SK-N-SH (cell line): ENCODE measurements around the gene SH3BP5L.

Experiments
- FOXJ3 ChIP-seq: sonication (generic); formaldehyde crosslinking; IDR thresholded peaks from 2 replicates; pipeline ENCODE4 v1.5.1; 2020; ENCODE audit warnings: mild to moderate bottlenecking, missing genetic modification reagents
- FOXM1 ChIP-seq: IDR thresholded peaks from 2 replicates; pipeline ENCODE4 v1.4.0; 2012; ENCODE audit warnings: low read depth, mild to moderate bottlenecking
- GABPA ChIP-seq: IDR thresholded peaks from 2 replicates; pipeline ENCODE4 v1.4.0; 2012; ENCODE audit warnings: low read depth, mild to moderate bottlenecking
- MEF2A ChIP-seq: IDR thresholded peaks from 2 replicates; pipeline ENCODE4 v1.4.0; 2012; ENCODE audit warnings: low read depth, borderline replicate concordance
- MXI1 ChIP-seq: IDR thresholded peaks from 2 replicates; pipeline ENCODE4 v1.6.1; 2012; ENCODE audit warnings: mild to moderate bottlenecking, low read depth, low read length, improper control_type of control experiment
- POLR2AphosphoS5 ChIP-seq: IDR thresholded peaks from 2 replicates; pipeline ENCODE4 v1.6.1; 2012; ENCODE audit warnings: low read depth, low read length
- RCOR1 ChIP-seq: fragments of 150-350 bp; IDR thresholded peaks from 2 replicates; pipeline ENCODE4 v1.6.1; 2017; ENCODE audit warnings: antibody characterized with exemption, low read length
- RFX5 ChIP-seq: IDR thresholded peaks from 2 replicates; pipeline ENCODE4 v1.6.1; 2012; ENCODE audit warnings: mild to moderate bottlenecking, improper control_type of control experiment, low read length
- SMC3 ChIP-seq: IDR thresholded peaks from 2 replicates; pipeline ENCODE4 v1.6.1; 2012; ENCODE audit warnings: low read depth, low read length, improper control_type of control experiment
- TEAD4 ChIP-seq: IDR thresholded peaks from 2 replicates; pipeline ENCODE4 v1.4.0; 2012; ENCODE audit warnings: mild to moderate bottlenecking, borderline replicate concordance; ENCODE audit not compliant: insufficient read depth
- YY1 ChIP-seq: IDR thresholded peaks from 2 replicates; pipeline ENCODE4 v1.4.0; 2012; ENCODE audit warnings: low read depth, mild to moderate bottlenecking
- TF ChIP-seq, protein P1 (sequence below): fragments of 200-600 bp; sonication (generic); IDR thresholded peaks from 2 replicates; pipeline ENCODE4 v1.6.1; 2017; ENCODE audit warnings: antibody characterized with exemption, mild to moderate bottlenecking, moderate library complexity
- TF ChIP-seq, protein P2 (sequence below): IDR thresholded peaks from 2 replicates; pipeline ENCODE4 v1.4.0; 2012; ENCODE audit warnings: low read depth
- TF ChIP-seq, protein P3 (sequence below): IDR thresholded peaks from 2 replicates; pipeline ENCODE4 v1.6.1; 2012; ENCODE audit warnings: mild to moderate bottlenecking, low read depth, low read length, moderate library complexity

DNA sequence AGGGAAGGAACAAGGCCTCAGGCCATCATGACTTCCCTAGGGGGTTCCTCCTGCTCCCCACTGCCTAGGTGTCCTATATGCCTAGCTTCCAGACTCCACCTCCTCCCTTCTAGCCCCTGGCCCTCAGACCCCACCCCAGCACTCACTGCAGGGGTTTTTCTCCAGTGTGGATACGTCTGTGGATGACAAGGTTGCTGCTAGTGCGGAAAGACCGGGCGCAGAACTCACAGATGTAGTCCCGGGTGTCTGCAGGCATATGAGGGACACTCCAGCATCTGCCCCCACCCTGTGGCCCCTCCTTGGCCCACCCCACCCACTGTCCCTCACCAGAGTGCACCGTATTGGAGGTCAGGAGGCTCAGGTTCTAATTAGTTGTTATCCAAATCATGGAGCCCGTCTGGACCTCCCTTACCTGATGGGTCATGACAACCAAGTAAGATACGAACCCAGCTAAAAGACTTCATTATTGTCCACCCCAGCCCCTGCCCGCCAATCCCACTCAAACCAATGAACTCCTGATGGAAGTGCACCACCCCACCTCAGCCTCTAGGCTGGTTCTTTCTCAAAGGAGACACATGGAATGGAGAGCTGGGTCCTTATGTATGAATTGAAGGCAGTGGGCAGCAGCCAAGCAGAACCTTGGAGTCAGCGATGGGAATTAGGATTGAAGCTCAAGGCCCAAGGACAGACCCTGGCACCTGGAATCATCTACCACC is 25.0 kb upstream of the SH3BP5L start:
- TF ChIP-seq, protein P1, sequence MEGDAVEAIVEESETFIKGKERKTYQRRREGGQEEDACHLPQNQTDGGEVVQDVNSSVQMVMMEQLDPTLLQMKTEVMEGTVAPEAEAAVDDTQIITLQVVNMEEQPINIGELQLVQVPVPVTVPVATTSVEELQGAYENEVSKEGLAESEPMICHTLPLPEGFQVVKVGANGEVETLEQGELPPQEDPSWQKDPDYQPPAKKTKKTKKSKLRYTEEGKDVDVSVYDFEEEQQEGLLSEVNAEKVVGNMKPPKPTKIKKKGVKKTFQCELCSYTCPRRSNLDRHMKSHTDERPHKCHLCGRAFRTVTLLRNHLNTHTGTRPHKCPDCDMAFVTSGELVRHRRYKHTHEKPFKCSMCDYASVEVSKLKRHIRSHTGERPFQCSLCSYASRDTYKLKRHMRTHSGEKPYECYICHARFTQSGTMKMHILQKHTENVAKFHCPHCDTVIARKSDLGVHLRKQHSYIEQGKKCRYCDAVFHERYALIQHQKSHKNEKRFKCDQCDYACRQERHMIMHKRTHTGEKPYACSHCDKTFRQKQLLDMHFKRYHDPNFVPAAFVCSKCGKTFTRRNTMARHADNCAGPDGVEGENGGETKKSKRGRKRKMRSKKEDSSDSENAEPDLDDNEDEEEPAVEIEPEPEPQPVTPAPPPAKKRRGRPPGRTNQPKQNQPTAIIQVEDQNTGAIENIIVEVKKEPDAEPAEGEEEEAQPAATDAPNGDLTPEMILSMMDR: no peak
- no peak for TF ChIP-seq RFX5
- TF ChIP-seq, protein P2, sequence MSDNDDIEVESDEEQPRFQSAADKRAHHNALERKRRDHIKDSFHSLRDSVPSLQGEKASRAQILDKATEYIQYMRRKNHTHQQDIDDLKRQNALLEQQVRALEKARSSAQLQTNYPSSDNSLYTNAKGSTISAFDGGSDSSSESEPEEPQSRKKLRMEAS: no peak
- TF ChIP-seq RCOR1: no peak
- TF ChIP-seq MXI1: no peak
- no peak for TF ChIP-seq POLR2AphosphoS5
- no peak for TF ChIP-seq FOXM1
- TF ChIP-seq, protein P3, sequence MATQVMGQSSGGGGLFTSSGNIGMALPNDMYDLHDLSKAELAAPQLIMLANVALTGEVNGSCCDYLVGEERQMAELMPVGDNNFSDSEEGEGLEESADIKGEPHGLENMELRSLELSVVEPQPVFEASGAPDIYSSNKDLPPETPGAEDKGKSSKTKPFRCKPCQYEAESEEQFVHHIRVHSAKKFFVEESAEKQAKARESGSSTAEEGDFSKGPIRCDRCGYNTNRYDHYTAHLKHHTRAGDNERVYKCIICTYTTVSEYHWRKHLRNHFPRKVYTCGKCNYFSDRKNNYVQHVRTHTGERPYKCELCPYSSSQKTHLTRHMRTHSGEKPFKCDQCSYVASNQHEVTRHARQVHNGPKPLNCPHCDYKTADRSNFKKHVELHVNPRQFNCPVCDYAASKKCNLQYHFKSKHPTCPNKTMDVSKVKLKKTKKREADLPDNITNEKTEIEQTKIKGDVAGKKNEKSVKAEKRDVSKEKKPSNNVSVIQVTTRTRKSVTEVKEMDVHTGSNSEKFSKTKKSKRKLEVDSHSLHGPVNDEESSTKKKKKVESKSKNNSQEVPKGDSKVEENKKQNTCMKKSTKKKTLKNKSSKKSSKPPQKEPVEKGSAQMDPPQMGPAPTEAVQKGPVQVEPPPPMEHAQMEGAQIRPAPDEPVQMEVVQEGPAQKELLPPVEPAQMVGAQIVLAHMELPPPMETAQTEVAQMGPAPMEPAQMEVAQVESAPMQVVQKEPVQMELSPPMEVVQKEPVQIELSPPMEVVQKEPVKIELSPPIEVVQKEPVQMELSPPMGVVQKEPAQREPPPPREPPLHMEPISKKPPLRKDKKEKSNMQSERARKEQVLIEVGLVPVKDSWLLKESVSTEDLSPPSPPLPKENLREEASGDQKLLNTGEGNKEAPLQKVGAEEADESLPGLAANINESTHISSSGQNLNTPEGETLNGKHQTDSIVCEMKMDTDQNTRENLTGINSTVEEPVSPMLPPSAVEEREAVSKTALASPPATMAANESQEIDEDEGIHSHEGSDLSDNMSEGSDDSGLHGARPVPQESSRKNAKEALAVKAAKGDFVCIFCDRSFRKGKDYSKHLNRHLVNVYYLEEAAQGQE: no peak
- TF ChIP-seq YY1: no peak
- TF ChIP-seq TEAD4: no peak
- no peak for TF ChIP-seq GABPA
- no peak for TF ChIP-seq FOXJ3 (CRISPR knock-in tag)
- TF ChIP-seq SMC3: no peak
- no peak for TF ChIP-seq MEF2A
